ENCODE measurements around the gene RRM1.
"Not testable (repeated sequence)": the region's sequence is repeated elsewhere in the genome, so short reads cannot be mapped to it uniquely, and the experiment has no call there.

Gene RRM1

GRCh38 chr11:4084406-4085125 lies 10.0 kb upstream of the RRM1 start:
- no peak for DNase-seq

DNA sequence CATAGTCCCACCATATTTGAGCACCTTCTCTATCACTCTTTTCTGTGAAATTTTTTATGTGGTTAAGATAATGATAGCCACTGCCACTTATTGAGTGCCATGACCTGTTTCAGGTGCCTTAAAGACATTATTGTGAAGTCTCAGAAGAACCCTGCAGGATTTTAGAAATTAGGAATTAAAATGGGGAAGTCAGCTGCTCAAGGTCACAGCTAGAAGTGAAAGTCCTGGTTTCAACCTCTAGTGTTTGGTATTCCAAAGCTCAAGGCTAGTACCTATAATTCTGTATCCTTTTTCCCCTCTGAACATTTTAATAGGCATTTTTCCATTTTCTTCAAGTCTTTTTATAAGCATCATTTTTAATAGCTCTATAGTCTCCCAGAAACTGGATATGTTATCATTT lies 9.0 kb upstream of the RRM1 start:
- no peak for DNase-seq

DNA sequence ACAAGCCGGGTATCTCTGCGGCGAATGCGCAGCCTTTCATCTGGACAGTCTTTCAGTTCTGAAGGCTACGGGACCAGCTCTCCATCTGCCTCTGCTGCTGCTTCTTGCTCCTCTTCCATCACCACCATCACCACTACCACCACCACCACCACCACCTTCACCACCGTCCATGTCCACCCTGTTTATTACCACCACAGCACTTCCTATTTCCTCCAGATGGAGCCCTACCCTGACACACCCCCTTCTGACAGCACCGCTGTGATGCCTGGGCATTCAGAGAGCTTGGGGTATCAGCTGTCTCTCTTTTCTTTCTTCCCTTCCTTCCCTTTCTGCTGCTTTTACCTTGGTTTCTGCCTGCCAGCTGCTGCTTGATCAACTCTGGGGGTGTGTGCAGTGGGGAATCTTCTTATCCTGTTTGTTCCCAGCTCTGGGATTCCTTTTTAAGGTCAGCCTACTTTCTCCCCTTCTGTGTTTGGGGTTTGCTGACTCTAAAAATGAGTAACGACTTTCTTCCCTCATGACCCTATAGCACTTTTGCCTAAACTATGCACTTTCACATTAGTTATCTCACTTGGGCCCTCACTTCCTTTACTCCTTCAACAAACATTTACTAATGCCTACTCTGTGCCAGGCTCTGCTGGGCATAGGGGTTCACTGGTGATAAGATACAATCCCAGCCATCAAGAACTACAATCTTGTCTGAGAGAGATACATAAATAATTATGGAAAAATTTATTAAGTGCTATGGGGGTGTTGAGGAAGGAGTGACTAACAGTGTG lies 7.8 kb upstream of the RRM1 start:
- no peak for DNase-seq

DNA sequence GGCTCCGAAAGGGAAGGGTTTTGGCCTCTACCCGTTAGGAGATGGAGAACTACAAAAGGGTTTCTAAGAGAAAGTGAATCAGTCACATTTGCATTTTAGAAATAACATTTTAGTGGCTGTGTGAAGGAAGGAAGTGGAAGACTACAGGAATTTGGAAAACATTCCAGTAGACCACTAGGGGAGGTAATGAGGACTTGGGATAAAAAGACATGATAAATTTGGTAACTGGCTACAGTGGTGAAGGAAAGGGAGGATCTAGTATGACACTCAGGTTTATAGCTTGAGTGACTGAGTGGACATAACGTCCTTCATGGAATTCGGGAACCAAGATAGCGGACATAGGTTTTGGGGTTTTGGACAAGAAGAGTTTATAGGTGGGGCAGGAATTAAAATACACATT lies 7.0 kb upstream of the RRM1 start:
- no peak for DNase-seq

- DNase-seq = no peak
Measured at GRCh38 chr11:4090258-4090657, 4.3 kb upstream of the RRM1 start.

DNA sequence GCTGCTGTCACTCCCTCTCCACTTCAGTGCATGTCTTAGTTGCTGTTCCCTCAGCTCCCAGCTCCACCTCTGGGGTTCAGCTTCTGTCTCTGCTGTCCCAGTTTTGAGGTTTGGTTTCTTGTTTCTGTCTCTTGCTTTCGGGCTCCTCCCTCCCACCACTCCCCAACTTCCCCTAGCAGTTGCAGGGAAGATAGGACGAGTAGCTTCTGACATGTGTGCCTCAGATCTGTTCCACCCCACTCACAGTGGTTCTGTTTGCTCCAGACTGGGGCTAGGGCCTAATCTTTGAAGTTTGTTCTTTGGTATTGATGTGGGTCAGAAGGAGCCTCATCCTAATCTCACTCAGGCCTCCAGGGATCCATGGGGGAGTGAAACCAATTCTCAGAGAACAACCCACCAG lies 2.6 kb upstream of the RRM1 start:
- no peak for DNase-seq

DNA sequence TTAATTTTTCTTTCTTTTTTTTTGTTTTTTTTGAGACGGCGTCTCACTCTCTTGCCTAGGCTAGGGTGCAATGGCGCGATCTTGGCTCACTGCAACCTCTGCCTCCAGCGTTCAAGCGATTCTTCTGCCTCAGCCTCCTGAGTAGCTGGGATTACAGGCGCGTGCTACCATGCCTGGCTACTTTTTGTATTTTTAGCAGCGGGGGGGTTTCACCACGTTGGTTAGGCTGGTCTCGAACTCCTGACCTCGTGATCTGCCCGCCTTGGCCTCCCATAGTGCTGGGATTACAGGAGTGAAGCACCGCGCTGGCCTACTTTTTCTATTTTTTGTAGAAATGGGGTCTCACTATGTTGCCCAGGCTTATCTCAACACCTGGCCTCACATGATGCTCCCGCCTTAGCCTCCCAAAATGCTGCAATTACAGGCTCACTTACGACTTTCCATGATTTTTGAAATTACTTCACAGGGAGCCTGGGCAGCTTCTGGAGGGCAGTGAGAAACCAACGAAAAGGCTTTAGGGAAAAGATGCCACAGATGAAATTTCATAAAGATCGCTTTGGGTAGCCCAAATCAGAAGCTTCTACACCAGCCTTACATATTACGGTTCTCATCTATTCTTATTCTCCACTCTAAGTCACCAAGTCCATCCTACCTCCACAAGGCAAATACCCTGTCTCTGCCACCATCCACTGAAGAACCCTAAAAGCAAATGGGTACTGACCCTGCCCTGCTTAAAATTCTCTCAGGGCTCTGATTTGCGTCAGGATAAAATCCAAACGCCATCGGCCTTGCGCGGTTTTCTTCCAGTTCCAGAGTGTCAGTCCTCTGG lies 866 bp upstream of the RRM1 start:
- no peak for DNase-seq

DNA sequence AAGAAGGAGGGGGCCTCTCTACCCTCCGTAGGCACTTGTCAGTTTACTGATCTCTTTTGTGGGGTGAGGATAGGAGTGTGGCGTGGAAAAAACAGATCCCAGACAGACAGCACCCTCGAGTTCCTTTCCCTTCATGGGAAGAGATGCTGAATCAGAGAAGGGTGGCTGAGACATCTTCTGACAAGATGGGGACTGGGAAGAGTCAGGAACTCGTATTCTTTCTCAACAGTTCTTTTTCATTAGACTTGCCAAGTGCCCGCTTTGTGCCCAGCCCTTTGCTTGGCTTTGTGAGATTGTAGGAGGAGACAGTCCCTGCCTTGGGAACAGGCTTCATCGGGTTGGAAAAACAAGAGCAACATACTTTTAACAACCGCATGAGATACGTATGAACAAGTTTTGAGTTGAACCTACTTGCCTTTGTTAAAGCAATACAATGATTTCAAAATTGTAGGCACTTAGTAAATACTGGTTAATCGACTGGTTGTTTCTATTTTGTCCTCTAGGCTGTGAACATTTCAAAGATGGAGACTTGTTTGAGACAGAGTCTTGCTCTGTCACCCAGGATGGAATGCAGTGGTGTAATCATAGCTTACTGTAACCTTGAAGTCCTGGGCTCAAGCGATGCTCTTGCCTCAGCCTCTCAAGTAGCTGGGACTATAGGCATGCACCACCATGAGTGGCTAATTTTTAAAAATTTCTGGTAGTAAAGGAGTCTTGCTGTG lies 1.1 kb downstream of the RRM1 start:
- DNase-seq = no peak

- DNase-seq = no peak
Measured at GRCh38 chr11:4098026-4098621, 3.5 kb downstream of the RRM1 start.

GRCh38 chr11:4102711-4103110 lies 8.1 kb downstream of the RRM1 start:
- DNase-seq = no peak

DNA sequence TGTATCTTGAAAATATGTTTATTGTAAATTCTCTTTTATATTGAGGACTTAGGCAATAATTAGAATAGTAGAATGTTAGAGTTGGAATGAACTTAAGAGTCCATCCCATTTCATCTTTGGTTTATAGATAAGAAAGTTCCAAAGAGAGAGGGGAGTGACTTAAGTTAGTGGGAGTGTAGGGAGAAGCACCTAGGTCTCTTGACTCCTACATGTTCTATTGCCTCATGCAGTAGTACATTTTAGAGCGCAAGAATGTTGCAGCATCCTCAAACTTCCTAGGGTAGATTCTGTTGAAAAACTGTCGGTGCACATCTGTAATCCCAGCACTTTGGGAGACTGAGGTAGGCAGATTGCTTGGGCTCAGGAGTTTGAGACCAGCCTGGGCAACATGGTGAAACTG lies 8.7 kb downstream of the RRM1 start:
- no peak for DNase-seq

DNA sequence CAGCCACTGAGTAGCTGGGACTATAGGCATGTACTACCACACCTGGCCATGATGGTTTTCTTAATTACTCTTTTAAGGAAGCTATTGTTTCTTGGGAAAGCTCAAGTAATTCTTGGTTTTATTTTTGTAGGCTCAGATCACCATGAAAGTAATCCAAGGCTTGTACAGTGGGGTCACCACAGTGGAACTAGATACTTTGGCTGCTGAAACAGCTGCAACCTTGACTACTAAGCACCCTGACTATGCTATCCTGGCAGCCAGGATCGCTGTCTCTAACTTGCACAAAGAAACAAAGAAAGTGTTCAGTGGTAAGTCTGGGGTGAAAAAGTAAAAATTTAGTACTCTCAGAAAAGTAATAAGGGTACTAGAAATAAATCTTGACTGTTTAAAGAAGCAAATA lies 11.3 kb downstream of the RRM1 start:
- DNase-seq = no peak

GRCh38 chr11:4111834-4112233 lies 17.2 kb downstream of the RRM1 start:
- no peak for DNase-seq

- no peak for DNase-seq
Measured at GRCh38 chr11:4115128-4115527, 20.5 kb downstream of the RRM1 start.

DNA sequence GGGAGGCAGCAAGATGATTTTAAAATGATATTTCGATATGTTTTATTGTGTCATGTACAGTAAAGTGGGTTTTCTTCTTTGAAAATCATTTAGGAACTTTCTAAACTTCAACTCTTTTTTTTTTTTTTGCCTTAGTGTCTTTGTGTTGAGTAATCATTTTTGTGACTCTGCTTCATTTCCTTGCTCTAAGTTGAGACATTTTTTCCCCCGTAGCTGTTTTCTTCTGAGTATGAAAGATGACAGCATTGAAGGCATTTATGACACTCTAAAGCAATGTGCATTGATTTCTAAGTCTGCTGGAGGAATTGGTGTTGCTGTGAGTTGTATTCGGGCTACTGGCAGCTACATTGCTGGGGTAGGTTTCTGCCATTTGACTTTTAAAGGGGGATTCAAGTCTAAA lies 23.5 kb downstream of the RRM1 start:
- DNase-seq = no peak

GRCh38 chr11:4123218-4123617 lies 28.6 kb downstream of the RRM1 start:
- DNase-seq = no peak

DNA sequence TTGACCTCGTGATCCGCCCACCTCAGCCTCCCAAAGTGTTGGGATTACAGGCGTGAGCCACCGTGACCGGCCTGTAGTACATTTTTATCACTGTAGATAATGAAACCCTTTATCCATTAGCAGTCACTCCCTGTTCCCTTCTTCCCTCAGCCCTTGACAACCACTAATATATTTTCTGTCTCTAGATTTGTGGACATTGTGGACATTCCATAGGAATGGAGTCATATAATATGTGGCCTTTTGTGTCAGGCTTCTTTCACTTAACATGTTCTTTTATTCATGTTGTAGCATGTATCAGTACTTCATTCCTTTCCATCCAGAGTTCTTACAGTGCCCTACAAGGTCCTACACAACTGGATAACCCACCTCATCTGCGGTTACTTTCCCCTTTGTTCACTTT lies 30.5 kb downstream of the RRM1 start:
- DNase-seq = no peak

DNA sequence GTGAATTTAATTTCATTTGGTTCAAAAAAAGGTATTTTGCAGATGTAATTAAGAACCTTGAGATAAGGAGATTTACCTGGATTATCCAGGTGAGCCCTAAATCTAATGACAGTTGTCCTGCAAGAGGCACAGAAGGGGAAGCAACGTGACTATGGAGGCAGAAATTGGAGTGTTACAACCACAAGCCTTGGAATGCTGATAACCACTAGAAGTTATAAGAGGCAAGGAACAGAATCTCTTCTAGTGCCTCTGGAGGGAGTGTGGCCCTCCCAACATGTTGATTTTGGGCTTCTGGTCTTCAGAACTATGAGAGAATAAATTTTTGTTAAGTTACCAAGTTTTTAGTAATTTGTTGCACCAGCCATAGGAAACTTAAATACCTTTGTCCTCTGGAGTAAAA lies 32.8 kb downstream of the RRM1 start:
- DNase-seq = no peak

- not testable (repeated sequence) for DNase-seq
Measured at GRCh38 chr11:4130219-4130618, 35.6 kb downstream of the RRM1 start.

GRCh38 chr11:4134806-4135205 lies 40.2 kb downstream of the RRM1 start:
- no peak for DNase-seq

GRCh38 chr11:4138497-4138896 lies 43.9 kb downstream of the RRM1 start:
- no peak for DNase-seq

DNA sequence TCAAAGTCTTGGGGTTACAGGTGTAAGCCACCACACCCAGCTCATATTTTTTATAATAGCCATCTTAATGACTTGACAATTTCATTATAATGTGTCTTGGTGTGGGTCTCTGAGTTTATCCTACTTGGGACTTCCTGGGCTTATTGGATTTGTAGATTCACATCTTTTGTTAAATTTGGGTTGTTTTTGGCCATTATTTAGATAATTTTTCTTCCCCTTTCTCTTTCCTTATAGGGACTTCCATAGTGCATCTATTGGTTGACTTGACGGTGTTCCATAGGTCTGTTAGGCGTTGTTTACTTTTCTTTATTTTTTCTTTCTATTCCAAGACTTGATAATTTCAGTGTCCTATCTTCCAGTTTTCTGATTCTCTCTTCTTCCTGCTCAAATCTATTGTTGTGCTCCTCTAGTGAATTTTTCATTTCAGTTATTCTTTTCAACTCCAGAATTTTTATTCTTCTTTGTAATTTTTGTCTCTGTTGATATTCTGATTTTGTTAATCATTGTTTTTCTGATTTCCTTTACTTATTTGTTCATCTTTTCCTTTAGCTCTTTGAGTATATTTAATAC lies 45.6 kb downstream of the RRM1 start:
- no peak for DNase-seq

Data from NCI-H187 treated with DMSO at 0.1 percent for 48 hours (cell line).